Thyroid gland (tissue), 4 donors: ENCODE data around the gene ZBTB12. TPM values are rescaled to one million over a fixed set of nuclear protein-coding genes. Genes with fewer than 3 reads are reported as not detected.

Experiments used
- DNase-seq, 2 donors: peaks; one replicate each; pipeline ENCODE4 v3.0.0-alpha.2; 2019
- H3K27ac ChIP-seq, 3 donors: fragments of 200-600 bp; sonication (generic); 1 replicate in 2 of 3; 2 replicates in 1 of 3; pipeline ENCODE4 v1.5.1; 2016 to 2019; ENCODE audit warnings: mild to moderate bottlenecking in 1 of 3, moderate library complexity in 1 of 3
- H3K27me3 ChIP-seq: fragments of 200-600 bp; sonication (generic); one replicate; pipeline ENCODE4 v1.5.1; 2019
- H3K36me3 ChIP-seq, 2 donors: fragments of 200-600 bp; sonication (generic); one replicate each; pipeline ENCODE4 v1.5.1; 2016 to 2019
- H3K4me1 ChIP-seq, 2 donors: fragments of 200-600 bp; sonication (generic); one replicate each; pipeline ENCODE4 v1.5.1; 2017 to 2019
- H3K4me3 ChIP-seq, 3 donors: fragments of 200-600 bp; sonication (generic); replicated peaks in 1 of 3; 1 replicate in 2 of 3; 2 replicates in 1 of 3; pipeline ENCODE4 v1.5.1; 2016; ENCODE audit warnings: mild to moderate bottlenecking in 1 of 3
- H3K9me3 ChIP-seq: fragments of 200-600 bp; sonication (generic); one replicate; pipeline ENCODE4 v1.5.1; 2017
- CTCF ChIP-seq, 6 experiments: fragments of 200-600 bp in 3 of 6; fragments of 450-650 bp in 3 of 6; sonication (generic) in 3 of 6; IDR thresholded peaks; one replicate each; pipeline ENCODE4 v1.5.1; 2016 to 2019; ENCODE audit warnings: antibody characterized with exemption in 6 of 6, mild to moderate bottlenecking in 2 of 6, inconsistent platforms in 1 of 6, moderate library complexity in 1 of 6
- POLR2A ChIP-seq, 2 donors: fragments of 450-650 bp; IDR thresholded peaks; one replicate each; pipeline ENCODE4 v1.6.1; 2017; ENCODE audit warnings: antibody characterized with exemption in 2 of 2, mild to moderate bottlenecking in 2 of 2, moderate library complexity in 1 of 2
- WGBS, 2 donors: methylation state at CpG; one replicate each; pipeline ENCODE4 v1.1.5; 2017; 5-methylcytosine and 5-hydroxymethylcytosine counted together
- intact Hi-C: fragments of 100-400 bp; cut with DNase I; formaldehyde crosslinking; loops from one replicate; pipeline ENCODE4 v1.15.1; 2023
- small RNA-seq: library from RNA; depleted of rRNA; stranded (forward); fragments of <200 nt; gene quantifications from one replicate; pipeline ENCODE3, GENCODE V24; 2016
- total RNA-seq, 4 donors: library from RNA; depleted of rRNA; stranded (reverse); fragments of >200 nt; gene quantifications; one replicate each; pipeline ENCODE4 v1.2.3, GENCODE V29; 2016

ZBTB12 gene
- total RNA-seq, 4 donors from 2014 or later = 0.94 to 2.9 (median 1.5) TPM

DNA sequence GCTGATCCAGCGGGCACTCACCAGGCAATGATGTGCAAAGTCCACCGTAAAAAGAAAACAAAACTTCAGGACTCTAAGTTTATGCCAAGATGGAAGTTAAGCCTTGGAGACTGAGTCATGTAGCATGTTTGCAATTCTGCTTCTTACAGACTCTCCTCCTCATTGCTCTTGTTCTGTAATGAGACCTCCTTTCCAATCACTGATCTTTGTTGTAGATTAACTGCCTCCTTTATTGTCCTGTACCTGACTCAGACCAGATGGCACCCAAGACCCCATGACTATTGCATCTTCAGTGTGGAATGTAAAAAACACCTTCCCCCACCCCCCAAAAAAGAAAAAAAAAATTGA lies 50.4 kb downstream of the ZBTB12 start:
- Histone ChIP-seq H3K27me3 (no peaks in the 10 kb centered on the region), H3K9me3 (no peaks in the 10 kb centered on the region), H3K4me3 (no peak overlapping the region), H3K27ac (peak overlapping the region in 1 of 3 donors; percentile 45), H3K36me3 (no peaks in the 10 kb centered on the region), H3K4me1 (peaks cover 0 to 6% of the 10 kb centered on the region in 2 donors)
- intact Hi-C loops = no loop called here
- DNase-seq = no peak
- TF ChIP-seq POLR2A (IDR thresholded peaks at IDR 0.05) = no peak
- TF ChIP-seq CTCF (IDR thresholded peaks at IDR 0.05) = no peak
- WGBS, 2 donors = 20 to 35% methylated on average over 2 of the region's 2 CpGs

GRCh38 chr6:31850765-31851484 lies 51.0 kb downstream of the ZBTB12 start:
- DNase-seq = no peak
- TF ChIP-seq POLR2A (IDR thresholded peaks at IDR 0.05) (no peak), CTCF (IDR thresholded peaks at IDR 0.05) (no peak)
- Histone ChIP-seq H3K36me3 (no peaks in the 10 kb centered on the region), H3K9me3 (no peaks in the 10 kb centered on the region), H3K27me3 (no peaks in the 10 kb centered on the region), H3K27ac (peak overlapping the region in 1 of 3 donors; percentile 45), H3K4me3 (no peak overlapping the region), H3K4me1 (peaks cover 0 to 6% of the 10 kb centered on the region in 2 donors)
- intact Hi-C loops = no loop called here
- 98 to 100% methylated on average over 2 of the region's 2 CpGs for WGBS, 2 donors

Small RNA genes lying within 50 kb of the gene (small RNA-seq; reads per million reads assigned to genes)
- not detected for gene AL645922.1

Other genes starting within 250 kb of the ZBTB12 start
- gene BAG6, start 249.4 kb downstream of the ZBTB12 start, total RNA-seq = 100 to 1,000 TPM; 179 to 301 (median 245) TPM
- gene APOM, start 246.2 kb downstream of the ZBTB12 start, total RNA-seq = 1 to 10 TPM; 2.3 to 5.1 (median 4.5) TPM
- 10 to 100 TPM; 23.6 to 32.3 (median 28.7) TPM for gene C6orf47, start 241.3 kb downstream of the ZBTB12 start, total RNA-seq
- gene GPANK1, start 237.1 kb downstream of the ZBTB12 start, total RNA-seq = 10 to 100 TPM; 15.7 to 23.2 (median 22.1) TPM
- gene CSNK2B, start 236.0 kb downstream of the ZBTB12 start, total RNA-seq = 100 to 1,000 TPM; 181 to 264 (median 206) TPM
- 10 to 100 TPM in 2 of 4 donors, 1 to 10 TPM in 2; 4.4 to 11.8 (median 9.4) TPM for gene LY6G5B, start 232.1 kb downstream of the ZBTB12 start, total RNA-seq
- gene LY6G5C, start 221.0 kb downstream of the ZBTB12 start, total RNA-seq = 1 to 10 TPM in 1 of 4 donors, under 1 TPM in 2, not detected in 1; 0.54 to 7.9 (median 0.83) TPM
- gene ABHD16A, start 198.8 kb downstream of the ZBTB12 start, total RNA-seq = 10 to 100 TPM; 47.3 to 81.4 (median 71.7) TPM
- gene LY6G6F, start 195.2 kb downstream of the ZBTB12 start, total RNA-seq = not detected
- not detected for gene LY6G6D, start 186.7 kb downstream of the ZBTB12 start, total RNA-seq
- not detected for gene LY6G6C, start 180.3 kb downstream of the ZBTB12 start, total RNA-seq
- 1 to 10 TPM in 1 of 4 donors, under 1 TPM in 1, not detected in 2; 0.54 to 1.8 TPM for gene MPIG6B, start 178.7 kb downstream of the ZBTB12 start, total RNA-seq
- gene DDAH2, start 172.8 kb downstream of the ZBTB12 start, total RNA-seq = 100 to 1,000 TPM in 3 of 4 donors, 10 to 100 TPM in 1; 99.9 to 117 (median 114) TPM
- gene CLIC1, start 165.6 kb downstream of the ZBTB12 start, total RNA-seq = 100 to 1,000 TPM; 222 to 314 (median 247) TPM
- gene MSH5, start 162.1 kb downstream of the ZBTB12 start, total RNA-seq = 10 to 100 TPM in 1 of 4 donors, 1 to 10 TPM in 3; 5.6 to 11.2 (median 7.2) TPM
- gene SAPCD1, start 139.4 kb downstream of the ZBTB12 start, total RNA-seq = 1 to 10 TPM in 3 of 4 donors, not detected in 1; 2.0 to 4.2 (median 3.0) TPM
- gene VWA7, start 124.8 kb downstream of the ZBTB12 start, total RNA-seq = 1 to 10 TPM; 1.2 to 8.9 (median 5.4) TPM
- 100 to 1,000 TPM in 1 of 4 donors, 10 to 100 TPM in 3; 33.8 to 120 (median 39.9) TPM for gene VARS1, start 106.3 kb downstream of the ZBTB12 start, total RNA-seq
- gene LSM2, start 95.1 kb downstream of the ZBTB12 start, total RNA-seq = 10 to 100 TPM; 29.2 to 48.4 (median 36.5) TPM
- gene HSPA1L, start 86.8 kb downstream of the ZBTB12 start, total RNA-seq = 1 to 10 TPM; 3.5 to 4.1 (median 3.9) TPM
- gene HSPA1A, start 86.5 kb downstream of the ZBTB12 start, total RNA-seq = 100 to 1,000 TPM; 148 to 320 (median 190) TPM
- 100 to 1,000 TPM; 194 to 330 (median 256) TPM for gene HSPA1B, start 74.3 kb downstream of the ZBTB12 start, total RNA-seq
- gene NEU1, start 39.3 kb downstream of the ZBTB12 start, total RNA-seq = 10 to 100 TPM; 54.4 to 98.1 (median 65.9) TPM
- gene SLC44A4, start 23.1 kb downstream of the ZBTB12 start, total RNA-seq = 10 to 100 TPM in 2 of 4 donors, 1 to 10 TPM in 2; 1.6 to 16.2 (median 7.7) TPM
- 10 to 100 TPM; 26.9 to 47.7 (median 38.7) TPM for gene EHMT2, start 4.4 kb downstream of the ZBTB12 start, total RNA-seq
- 1 to 10 TPM; 2.5 to 6.2 (median 4.4) TPM for gene C2, start 25.6 kb upstream of the ZBTB12 start, total RNA-seq
- 10 to 100 TPM; 10.5 to 36.7 (median 16.4) TPM for gene CFB, start 44.0 kb upstream of the ZBTB12 start, total RNA-seq
- 100 to 1,000 TPM in 3 of 4 donors, 10 to 100 TPM in 1; 83.2 to 114 (median 106) TPM for gene NELFE, start 56.9 kb upstream of the ZBTB12 start, total RNA-seq
- 10 to 100 TPM; 35.1 to 47.1 (median 39.4) TPM for gene SKIC2, start 57.1 kb upstream of the ZBTB12 start, total RNA-seq
- 10 to 100 TPM; 21.3 to 36.4 (median 33.9) TPM for gene DXO, start 70.1 kb upstream of the ZBTB12 start, total RNA-seq
- 100 to 1,000 TPM; 181 to 401 (median 227) TPM for gene C4A, start 80.0 kb upstream of the ZBTB12 start, total RNA-seq
- gene C4B, start 112.7 kb upstream of the ZBTB12 start, total RNA-seq = 100 to 1,000 TPM; 233 to 370 (median 285) TPM
- 1 to 10 TPM in 1 of 4 donors, under 1 TPM in 2, not detected in 1; 0.24 to 1.7 (median 0.33) TPM for gene CYP21A2, start 136.3 kb upstream of the ZBTB12 start, total RNA-seq
- 100 to 1,000 TPM in 2 of 4 donors, 10 to 100 TPM in 2; 42.2 to 112 (median 80.9) TPM for gene TNXB, start 207.3 kb upstream of the ZBTB12 start, total RNA-seq
- 10 to 100 TPM; 41.5 to 63.5 (median 57.3) TPM for gene ATF6B, start 226.2 kb upstream of the ZBTB12 start, total RNA-seq
- gene FKBPL, start 228.2 kb upstream of the ZBTB12 start, total RNA-seq = 10 to 100 TPM in 1 of 4 donors, 1 to 10 TPM in 3; 3.6 to 11.8 (median 6.8) TPM
- gene PRRT1, start 249.9 kb upstream of the ZBTB12 start, total RNA-seq = under 1 TPM in 3 of 4 donors, not detected in 1; 0.49 to 0.81 (median 0.67) TPM